GM20431 (cell line): Measurements from ENCODE around the gene ZNF761.
"Not testable (repeated sequence)": the region's sequence is repeated elsewhere in the genome, so short reads cannot be mapped to it uniquely, and the experiment has no call there.

Experiments used
- in situ Hi-C: fragments of 300-500 bp; cut with MseI, MboI; formaldehyde crosslinking; loops from one replicate; pipeline ENCODE4 v1.15.0; 2020; ENCODE audit warnings: low sequenced_read_pairs; ENCODE audit not compliant: unreplicated experiment

ZNF761 gene

DNA sequence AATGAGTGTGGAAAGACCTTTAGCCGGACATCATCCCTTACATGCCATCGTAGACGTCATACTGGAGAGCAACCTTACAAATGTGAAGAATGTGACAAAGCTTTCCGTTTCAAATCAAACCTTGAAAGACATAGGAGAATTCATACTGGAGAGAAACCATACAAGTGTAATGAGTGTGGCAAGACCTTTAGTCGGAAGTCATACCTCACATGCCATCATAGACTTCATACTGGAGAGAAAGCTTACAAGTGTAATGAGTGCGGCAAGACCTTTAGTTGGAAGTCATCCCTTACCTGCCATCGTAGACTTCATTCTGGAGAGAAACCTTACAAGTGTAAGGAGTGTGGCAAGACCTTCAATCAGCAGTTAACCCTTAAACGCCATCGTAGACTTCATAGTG, 24.0 kb downstream of the ZNF761 start:
- in situ Hi-C loops: no loop called here

DNA sequence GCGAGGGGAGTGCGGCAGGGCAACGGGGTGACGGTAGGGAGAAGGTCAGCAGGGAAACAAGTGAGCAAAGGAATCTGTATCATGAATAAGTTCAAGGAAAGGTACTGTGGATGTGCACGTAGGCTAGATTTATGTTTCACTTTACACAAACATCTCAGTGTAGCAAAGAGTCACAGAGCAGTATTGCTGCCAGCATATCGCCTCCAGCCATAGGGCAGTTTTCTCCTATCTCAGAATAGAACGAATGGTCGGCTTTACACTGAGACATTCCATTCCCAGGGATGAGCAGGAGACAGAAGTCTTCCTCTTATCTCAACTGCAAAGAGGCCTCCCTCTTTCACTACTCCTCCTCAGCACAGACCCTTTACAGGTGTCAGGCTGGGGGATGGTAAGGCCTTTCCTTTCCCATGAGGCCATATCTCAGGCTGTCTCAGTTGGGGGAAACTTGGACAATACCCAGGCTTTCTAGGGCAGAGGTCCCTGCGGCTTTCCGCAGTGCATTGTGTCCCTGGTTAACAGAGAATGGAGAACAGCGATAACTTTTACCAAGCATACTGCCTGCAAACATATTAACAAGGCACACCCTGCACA, 28.4 kb downstream of the ZNF761 start:
- in situ Hi-C loops: not testable (repeated sequence)

GRCh38 chr19:53461866-53462265, 30.1 kb downstream of the ZNF761 start:
- in situ Hi-C loops: no loop called here

- in situ Hi-C loops: no loop called here
Measured at GRCh38 chr19:53462861-53463260, 31.1 kb downstream of the ZNF761 start.

DNA sequence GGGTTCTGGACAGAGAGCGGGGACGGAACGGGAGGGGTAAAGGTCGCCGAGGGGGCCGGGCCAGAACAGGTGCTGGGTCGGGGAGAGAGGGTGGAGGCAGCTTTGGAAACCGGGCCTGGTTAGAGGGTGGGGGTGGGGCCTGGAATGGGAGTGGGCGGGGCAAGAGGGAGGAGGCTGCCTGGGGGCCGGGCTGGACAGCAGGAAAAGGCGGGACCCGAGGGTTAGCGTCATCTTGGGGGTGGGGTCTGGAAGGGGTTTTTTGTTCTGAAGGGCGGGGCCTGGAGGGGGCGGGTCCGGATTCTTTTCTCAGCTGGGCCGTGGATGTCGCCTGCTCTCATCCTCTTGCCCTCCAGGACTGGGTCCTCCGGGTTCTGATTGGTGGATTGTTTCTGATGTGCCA, 31.5 kb downstream of the ZNF761 start:
- in situ Hi-C loops: no loop called here

DNA sequence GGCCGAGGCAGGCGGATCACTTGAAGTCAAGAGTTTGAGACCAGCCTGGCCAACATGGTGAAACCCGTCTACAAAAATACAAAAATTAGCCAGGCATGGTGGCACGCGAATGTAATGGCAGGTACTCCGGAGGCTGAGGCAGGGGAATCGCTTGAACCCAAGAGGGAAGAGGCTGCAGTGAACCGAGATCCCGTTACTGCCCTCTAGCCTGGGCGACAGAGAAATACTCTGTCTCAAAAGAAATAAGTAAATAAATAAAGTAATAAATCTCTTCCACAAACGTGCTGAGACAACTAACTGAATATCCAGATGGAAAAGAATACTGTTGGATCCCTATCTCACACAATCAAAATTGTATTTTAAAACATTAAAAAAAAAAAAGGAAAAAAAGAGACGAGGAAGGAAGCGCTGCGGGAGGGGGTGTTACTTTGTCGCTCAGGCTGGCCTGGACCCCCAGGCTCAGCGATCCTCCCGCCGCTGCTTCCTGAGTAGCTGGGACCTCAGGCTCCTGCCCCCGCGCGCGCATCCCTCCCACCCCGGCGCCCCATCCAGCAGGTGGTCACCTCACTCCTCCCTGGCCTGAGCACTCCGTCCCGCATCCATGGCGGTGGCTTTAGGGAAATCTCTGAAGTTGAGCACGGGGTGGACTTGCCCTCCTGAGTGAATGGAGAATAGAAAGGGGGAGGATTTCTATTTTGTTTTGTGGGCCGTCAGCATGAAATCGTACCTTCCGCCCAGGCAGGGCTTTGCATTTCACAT, 35.1 kb downstream of the ZNF761 start:
- in situ Hi-C loops: no loop called here

GRCh38 chr19:53467485-53468262, 35.9 kb downstream of the ZNF761 start, which contains the start of gene ZNF813:
TSS of gene ZNF813 (plus strand) at chr19:53467733. CDS start at chr19:53483823, 16,090 bp downstream.
- in situ Hi-C loops: no loop called here

- in situ Hi-C loops: not testable (repeated sequence)
Measured at GRCh38 chr19:53468628-53469027, 36.8 kb downstream of the ZNF761 start.

- in situ Hi-C loops: no loop called here
Measured at GRCh38 chr19:53471916-53472315, 40.1 kb downstream of the ZNF761 start.

- in situ Hi-C loops: not testable (repeated sequence)
Measured at GRCh38 chr19:53474832-53475231, 43.0 kb downstream of the ZNF761 start.

- in situ Hi-C loops: not testable (repeated sequence)
Measured at GRCh38 chr19:53475470-53475869, 43.7 kb downstream of the ZNF761 start.

- in situ Hi-C loops: not testable (repeated sequence)
Measured at GRCh38 chr19:53483751-53484150, 52.0 kb downstream of the ZNF761 start.

DNA sequence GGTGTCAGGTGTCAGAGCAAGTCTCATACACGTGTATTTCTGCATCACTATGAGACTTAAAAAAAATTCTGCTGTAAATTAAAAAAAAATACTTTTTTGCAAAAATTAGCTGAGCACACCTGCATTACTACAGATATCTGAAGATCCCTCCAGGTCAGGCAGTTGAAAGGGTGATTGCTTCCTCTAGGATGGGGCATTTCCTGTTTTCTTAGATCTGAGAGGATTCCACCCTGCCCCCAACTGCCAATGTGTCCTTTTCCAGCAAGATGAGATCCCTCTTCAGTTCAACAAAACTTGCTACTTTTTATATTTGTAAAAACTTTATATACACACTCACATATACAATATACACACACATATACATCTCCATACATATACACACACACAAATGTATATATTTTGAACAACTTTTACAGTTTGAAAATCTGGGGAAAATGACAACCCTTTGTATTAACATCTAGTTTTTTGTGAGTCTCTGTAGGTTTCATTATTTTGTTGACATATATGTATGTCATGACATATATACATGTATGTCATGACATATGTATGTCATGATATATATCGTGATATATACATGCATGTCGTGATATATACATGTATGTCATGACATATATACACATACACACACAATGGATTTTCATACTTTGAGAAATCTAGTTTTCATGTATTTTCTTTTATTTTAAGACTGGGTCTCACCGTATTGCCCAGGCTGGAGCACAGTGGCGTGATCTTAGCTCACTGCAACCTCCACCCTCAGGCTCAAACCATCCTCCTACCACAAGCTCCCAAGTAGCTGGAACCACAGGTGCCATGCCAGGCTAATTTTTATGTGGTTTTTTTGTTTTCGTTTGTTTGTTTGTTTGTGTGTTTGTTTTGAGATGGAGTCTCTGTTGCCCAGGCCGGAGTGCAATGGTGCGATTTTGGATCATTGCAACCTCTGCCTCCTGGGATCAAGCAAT, 53.5 kb downstream of the ZNF761 start:
- in situ Hi-C loops: no loop called here

DNA sequence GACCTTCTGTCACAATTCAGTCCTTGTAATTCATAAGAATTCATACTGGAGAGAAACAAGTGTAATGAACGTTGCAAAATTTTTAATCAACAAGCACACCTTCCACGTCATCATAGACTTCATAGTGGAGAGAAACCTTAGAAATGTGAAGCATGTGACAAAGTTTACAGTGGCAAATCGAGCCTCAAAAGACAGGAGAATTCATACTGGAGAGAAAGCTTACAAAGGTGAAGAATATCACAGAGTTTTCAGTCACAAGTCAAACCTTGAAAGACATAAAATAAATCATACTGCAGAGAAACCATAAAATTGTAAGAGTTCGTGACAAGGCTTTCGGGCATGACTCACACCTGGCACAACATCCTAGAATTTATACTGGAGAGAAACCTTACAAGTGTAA, 60.4 kb downstream of the ZNF761 start:
- in situ Hi-C loops: no loop called here

DNA sequence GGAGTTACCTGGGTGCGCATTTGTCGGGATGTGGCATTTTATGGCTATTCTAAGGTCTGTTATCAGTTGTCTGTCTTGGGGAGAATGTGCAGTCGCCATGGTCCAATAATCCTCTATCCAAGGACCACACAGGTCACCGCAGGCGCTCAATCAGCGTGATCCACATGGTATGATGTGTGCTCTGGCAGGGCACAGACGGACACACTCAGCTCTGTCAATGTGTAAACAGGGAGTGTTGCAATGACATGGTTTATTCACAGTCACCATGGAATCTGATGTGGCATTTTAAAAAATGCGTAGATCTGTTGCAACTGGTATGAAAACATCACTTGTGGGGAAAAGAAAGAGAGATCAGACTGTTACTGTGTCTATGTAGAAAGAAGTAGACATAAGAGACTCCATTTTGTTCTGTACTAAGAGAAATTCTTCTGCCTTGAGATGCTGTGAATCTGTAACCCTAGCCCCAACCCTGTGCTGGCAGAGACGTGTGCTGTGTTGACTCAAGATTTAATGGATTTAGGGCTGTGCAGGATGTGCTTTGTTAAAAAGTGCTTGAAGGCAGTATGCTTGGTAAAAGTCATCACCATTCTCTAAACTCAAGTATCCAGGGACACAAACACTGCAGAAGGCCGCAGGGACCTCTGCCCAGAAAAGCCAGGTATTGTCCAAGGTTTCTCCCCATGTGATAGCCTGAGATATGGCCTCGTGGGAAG, 65.7 kb downstream of the ZNF761 start:
- in situ Hi-C loops: not testable (repeated sequence)

DNA sequence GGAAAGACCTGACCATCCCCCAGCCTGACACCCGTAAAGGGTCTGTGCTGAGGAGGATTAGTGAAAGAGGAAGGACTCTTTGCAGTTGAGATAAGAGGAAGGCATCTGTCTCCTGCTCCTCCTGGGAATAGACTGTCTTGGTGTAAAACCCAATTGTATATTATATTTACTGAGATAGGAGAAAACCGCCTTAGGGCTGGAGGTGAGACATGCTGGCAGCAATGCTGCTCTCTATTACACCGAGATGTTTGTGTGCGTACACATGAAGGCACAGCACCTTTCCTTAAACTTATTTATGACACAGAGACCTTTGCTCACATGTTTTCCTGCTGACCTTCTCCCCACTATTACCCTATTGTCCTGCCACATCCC, 66.2 kb downstream of the ZNF761 start:
- in situ Hi-C loops: not testable (repeated sequence)

GRCh38 chr19:53503151-53503550, 71.4 kb downstream of the ZNF761 start:
- in situ Hi-C loops: not testable (repeated sequence)

- in situ Hi-C loops: not testable (repeated sequence)
Measured at GRCh38 chr19:53503671-53504364, 72.0 kb downstream of the ZNF761 start.

DNA sequence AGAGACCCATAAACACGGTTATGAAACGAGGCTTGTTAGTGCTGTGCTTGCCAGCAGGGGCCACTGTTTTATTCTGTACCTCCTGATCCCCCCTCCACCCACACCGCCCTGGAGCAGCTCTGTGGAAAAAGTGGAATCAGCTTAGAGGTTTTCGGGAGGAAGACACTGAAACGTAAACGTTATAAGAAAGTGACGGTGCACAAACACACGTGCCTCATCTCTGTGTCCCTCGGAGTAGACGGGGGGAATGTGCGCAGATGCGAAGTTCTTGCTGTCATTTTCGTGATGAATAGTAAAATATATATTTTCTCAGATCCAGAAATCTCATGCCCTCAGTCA, 72.5 kb downstream of the ZNF761 start:
- in situ Hi-C loops: not testable (repeated sequence)
